Central memory CD8-positive, alpha-beta T cell (primary cell): ENCODE measurements around the gene COL4A5.
"Not testable (repeated sequence)": the region's sequence is repeated elsewhere in the genome, so short reads cannot be mapped to it uniquely, and the experiment has no call there.

ENCODE experiments used
- ATAC-seq: fragments of 150-1000 bp; cut with Tn5 transposase; replicated peaks from 2 replicates; pipeline ENCODE4 v1.10.0; 2022; ENCODE audit warnings: mild to moderate bottlenecking, moderate FRiP score, moderate number of reproducible peaks; ENCODE audit not compliant: poor library complexity, severe bottlenecking; ENCODE audit errors: extremely low read depth
- DNase-seq, 2 donors: peaks; one replicate each; pipeline ENCODE4 v3.0.0; 2021; ENCODE audit warnings: low spot score in 2 of 2
- H3K27ac Mint-ChIP-seq: one replicate; pipeline ENCODE4 v1.8.0; 2022; ENCODE audit warnings: low read depth, mild to moderate bottlenecking, moderate library complexity, mixed read lengths
- H3K27me3 Mint-ChIP-seq: one replicate; pipeline ENCODE4 v1.8.0; 2022; ENCODE audit warnings: mixed read lengths
- H3K36me3 Mint-ChIP-seq: one replicate; pipeline ENCODE4 v1.8.0; 2022; ENCODE audit warnings: mild to moderate bottlenecking, moderate library complexity, mixed read lengths; ENCODE audit not compliant: insufficient read depth
- H3K4me1 Mint-ChIP-seq: one replicate; pipeline ENCODE4 v1.8.0; 2022; ENCODE audit warnings: mixed read lengths
- H3K4me3 Mint-ChIP-seq: one replicate; pipeline ENCODE4 v1.8.0; 2022; ENCODE audit warnings: mild to moderate bottlenecking, moderate library complexity, mixed read lengths
- H3K9me3 Mint-ChIP-seq: one replicate; pipeline ENCODE4 v1.8.0; 2022; ENCODE audit warnings: mixed read lengths

The COL4A5 gene

GRCh38 chrX:108439426-108439942 is at the start of gene COL4A5:
COL4A5 (plus strand) TSS chrX:108439838; CDS start chrX:108440126, 288 bp downstream.
- H3K4me1 Mint-ChIP-seq = no peaks in the 10 kb centered on the region
- no peak for ATAC-seq
- no peak within 1 kb of the TSS for H3K27ac Mint-ChIP-seq
- no peak for DNase-seq
- peaks cover 31% of the 10 kb centered on the region for H3K27me3 Mint-ChIP-seq
- no peaks in the 10 kb centered on the region for H3K9me3 Mint-ChIP-seq
- peak within 1 kb of the TSS; percentile 36 for H3K4me3 Mint-ChIP-seq
- peaks cover 4% of the 10 kb centered on the region for H3K36me3 Mint-ChIP-seq

GRCh38 chrX:108390976-108391717 is 48.5 kb upstream of the COL4A5 start:
- not testable (repeated sequence) for DNase-seq, H3K36me3 Mint-ChIP-seq, H3K4me1 Mint-ChIP-seq, ATAC-seq, H3K27ac Mint-ChIP-seq, H3K27me3 Mint-ChIP-seq, H3K4me3 Mint-ChIP-seq, H3K9me3 Mint-ChIP-seq

- no peak overlapping the region for H3K27ac Mint-ChIP-seq
- H3K27me3 Mint-ChIP-seq = no peaks in the 10 kb centered on the region
- H3K4me3 Mint-ChIP-seq = no peak overlapping the region
- ATAC-seq (no peak), DNase-seq (no peak)
- no peaks in the 10 kb centered on the region for H3K4me1 Mint-ChIP-seq
- H3K9me3 Mint-ChIP-seq = no peaks in the 10 kb centered on the region
- H3K36me3 Mint-ChIP-seq = no peaks in the 10 kb centered on the region
These were observed 43.3 kb upstream of the COL4A5 start for GRCh38 chrX:108396188-108396891.

- Mint-ChIP-seq H3K36me3 (no peaks in the 10 kb centered on the region), H3K9me3 (no peaks in the 10 kb centered on the region), H3K27me3 (no peaks in the 10 kb centered on the region)
These were observed 42.7 kb upstream of the COL4A5 start for GRCh38 chrX:108396986-108397385.

GRCh38 chrX:108397627-108398391 is 41.8 kb upstream of the COL4A5 start:
- no peak overlapping the region for H3K27ac Mint-ChIP-seq
- H3K9me3 Mint-ChIP-seq = no peaks in the 10 kb centered on the region
- H3K4me3 Mint-ChIP-seq = no peak overlapping the region

More at GRCh38 chrX:108396986-108397385, 42.7 kb upstream of the COL4A5 start:
- Mint-ChIP-seq H3K4me1 (no peaks in the 10 kb centered on the region), H3K27ac (no peak overlapping the region), H3K4me3 (no peak overlapping the region)
- ATAC-seq (no peak), DNase-seq (no peak)

GRCh38 chrX:108399418-108400165 is 40.0 kb upstream of the COL4A5 start:
- H3K36me3 Mint-ChIP-seq = no peaks in the 10 kb centered on the region
- no peaks in the 10 kb centered on the region for H3K9me3 Mint-ChIP-seq
- H3K4me3 Mint-ChIP-seq = no peak overlapping the region
- no peak for DNase-seq
- H3K27ac Mint-ChIP-seq = no peak overlapping the region
- H3K27me3 Mint-ChIP-seq = no peaks in the 10 kb centered on the region
- no peak for ATAC-seq
- no peaks in the 10 kb centered on the region for H3K4me1 Mint-ChIP-seq

More at GRCh38 chrX:108397627-108398391, 41.8 kb upstream of the COL4A5 start:
- H3K4me1 Mint-ChIP-seq = no peaks in the 10 kb centered on the region
- ATAC-seq (no peak), DNase-seq (no peak)
- no peaks in the 10 kb centered on the region for H3K27me3 Mint-ChIP-seq
- no peaks in the 10 kb centered on the region for H3K36me3 Mint-ChIP-seq

- no peaks in the 10 kb centered on the region for H3K4me1 Mint-ChIP-seq
- ATAC-seq = no peak
- no peak overlapping the region for H3K27ac Mint-ChIP-seq
These were observed 26.9 kb upstream of the COL4A5 start for GRCh38 chrX:108412783-108413182.

GRCh38 chrX:108415146-108415545 is 24.5 kb upstream of the COL4A5 start:
- no peak for DNase-seq
- Mint-ChIP-seq H3K4me3 (no peak overlapping the region), H3K9me3 (no peaks in the 10 kb centered on the region), H3K27ac (no peak overlapping the region), H3K36me3 (no peaks in the 10 kb centered on the region), H3K4me1 (no peaks in the 10 kb centered on the region), H3K27me3 (no peaks in the 10 kb centered on the region)
- ATAC-seq = no peak

More at GRCh38 chrX:108412783-108413182, 26.9 kb upstream of the COL4A5 start:
- Mint-ChIP-seq H3K4me3 (no peak overlapping the region), H3K27me3 (no peaks in the 10 kb centered on the region), H3K9me3 (no peaks in the 10 kb centered on the region), H3K36me3 (no peaks in the 10 kb centered on the region)
- DNase-seq = no peak

- Mint-ChIP-seq H3K4me1 (no peaks in the 10 kb centered on the region), H3K27ac (no peak overlapping the region)
- DNase-seq = no peak
These were observed 23.7 kb upstream of the COL4A5 start for GRCh38 chrX:108415891-108416290.

GRCh38 chrX:108417257-108417656 is 22.4 kb upstream of the COL4A5 start:
- Mint-ChIP-seq H3K27me3 (no peaks in the 10 kb centered on the region), H3K9me3 (no peaks in the 10 kb centered on the region), H3K27ac (no peak overlapping the region), H3K4me1 (no peaks in the 10 kb centered on the region), H3K36me3 (no peaks in the 10 kb centered on the region), H3K4me3 (no peak overlapping the region)
- DNase-seq = no peak
- no peak for ATAC-seq

More at GRCh38 chrX:108415891-108416290, 23.7 kb upstream of the COL4A5 start:
- Mint-ChIP-seq H3K36me3 (no peaks in the 10 kb centered on the region), H3K27me3 (no peaks in the 10 kb centered on the region), H3K4me3 (no peak overlapping the region), H3K9me3 (no peaks in the 10 kb centered on the region)
- ATAC-seq = no peak

- H3K4me3 Mint-ChIP-seq = no peak overlapping the region
- H3K27me3 Mint-ChIP-seq = no peaks in the 10 kb centered on the region
- DNase-seq = no peak
- no peaks in the 10 kb centered on the region for H3K36me3 Mint-ChIP-seq
- H3K27ac Mint-ChIP-seq = no peak overlapping the region
- ATAC-seq = no peak
- H3K4me1 Mint-ChIP-seq = no peaks in the 10 kb centered on the region
- no peaks in the 10 kb centered on the region for H3K9me3 Mint-ChIP-seq
These were observed 20.2 kb upstream of the COL4A5 start for GRCh38 chrX:108419401-108419800.

- no peaks in the 10 kb centered on the region for H3K4me1 Mint-ChIP-seq
- H3K36me3 Mint-ChIP-seq = no peaks in the 10 kb centered on the region
- H3K27me3 Mint-ChIP-seq = no peaks in the 10 kb centered on the region
- ATAC-seq = no peak
- DNase-seq = no peak
- H3K4me3 Mint-ChIP-seq = no peak overlapping the region
- H3K9me3 Mint-ChIP-seq = no peaks in the 10 kb centered on the region
- H3K27ac Mint-ChIP-seq = no peak overlapping the region
These were observed 19.2 kb upstream of the COL4A5 start for GRCh38 chrX:108420481-108420880.
